CD4-positive, alpha-beta T cell treated with Interleukin-17A for 4 hours (primary cell): ENCODE data around the gene FLT4.
"Not testable (repeated sequence)": the region's sequence is repeated elsewhere in the genome, so short reads cannot be mapped to it uniquely, and the experiment has no call there.

Experiments used
- DNase-seq: peaks from one replicate; pipeline ENCODE4 v3.0.0-alpha.2; 2020; ENCODE audit warnings: mixed read lengths

FLT4 gene

DNA sequence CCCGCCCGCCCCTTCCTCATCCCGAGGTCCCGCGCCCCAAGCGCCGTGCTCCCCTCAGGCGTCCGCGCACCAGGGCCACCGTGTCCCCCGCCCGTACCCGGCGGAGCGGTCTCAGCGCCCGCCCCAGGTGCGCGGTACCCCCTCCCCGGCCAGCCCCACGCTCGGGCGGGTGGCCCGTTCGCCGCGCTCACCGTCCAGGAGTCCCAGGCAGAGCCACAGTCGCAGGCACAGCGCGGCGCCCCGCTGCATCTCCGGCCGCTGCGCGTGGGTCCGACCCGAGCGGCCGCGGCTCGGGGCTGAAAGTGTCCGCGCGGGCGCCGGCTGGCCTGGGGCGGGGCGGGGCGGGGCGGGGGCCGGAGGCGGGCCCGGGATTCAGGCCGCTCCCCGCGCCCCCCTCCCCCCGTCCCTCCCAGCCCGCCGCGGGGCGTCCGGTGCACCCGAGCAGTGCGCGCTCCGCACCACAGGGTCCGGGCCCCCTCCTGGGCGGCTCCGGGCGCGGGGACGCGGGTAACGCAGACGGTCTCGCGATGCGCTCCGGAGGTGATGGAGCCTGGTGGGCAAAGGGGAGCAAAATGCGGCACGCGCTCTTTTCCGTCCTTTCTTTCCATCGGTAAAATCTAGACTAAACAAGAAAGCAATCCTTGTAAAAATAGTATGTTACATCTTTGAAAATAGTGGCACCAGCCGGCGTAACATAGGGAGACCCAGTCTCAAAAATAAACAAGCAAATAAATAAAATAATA is at the start of gene FLT4:
FLT4 (minus strand) TSS at position 304 of the 743 bp plus-strand sequence; CDS start at position 249, 55 bp downstream.
- DNase-seq = peak; percentile 22

GRCh38 chr5:180699042-180699441 is 49.6 kb upstream of the FLT4 start:
- no peak for DNase-seq

DNA sequence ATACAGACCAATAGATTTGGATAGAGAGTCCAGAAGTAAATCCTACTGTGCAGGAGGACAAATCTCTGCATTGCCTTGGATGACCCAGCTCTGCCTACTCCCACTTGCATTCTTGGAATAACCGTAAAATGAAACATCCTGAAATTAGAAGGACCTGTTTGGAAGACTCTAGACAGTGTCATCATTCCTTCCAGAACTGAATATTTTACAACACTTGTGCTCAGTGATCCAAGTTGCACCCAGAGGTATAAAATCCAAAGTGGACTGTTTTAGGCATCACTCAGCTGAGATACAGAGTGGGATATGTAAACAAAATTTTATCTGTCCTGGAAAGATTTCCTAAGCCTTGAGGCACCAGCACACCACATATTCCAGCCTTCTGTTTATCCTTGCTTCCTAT is 46.7 kb upstream of the FLT4 start:
- DNase-seq = no peak

- DNase-seq = no peak
Observed at GRCh38 chr5:180692429-180692828, 43.0 kb upstream of the FLT4 start.

DNA sequence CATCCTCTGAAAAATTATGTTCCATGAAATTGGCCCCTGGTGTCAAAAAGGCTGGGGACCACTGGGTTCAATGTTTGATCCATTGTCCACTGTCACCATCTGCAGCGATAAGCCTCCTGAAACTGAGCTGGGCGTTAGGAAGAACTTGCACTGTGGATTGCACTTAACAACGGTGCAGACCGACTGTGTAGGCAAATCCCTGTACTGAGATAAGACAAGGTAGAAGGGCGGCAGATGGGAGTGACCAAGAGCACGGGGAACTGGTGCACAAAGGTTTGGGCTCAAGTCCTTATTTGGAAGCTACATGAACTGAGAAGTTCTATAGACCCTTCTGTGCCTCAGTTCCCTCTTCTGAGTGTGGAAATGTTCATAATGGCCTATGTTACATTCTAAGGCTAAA is 41.6 kb upstream of the FLT4 start:
- DNase-seq = no peak

DNA sequence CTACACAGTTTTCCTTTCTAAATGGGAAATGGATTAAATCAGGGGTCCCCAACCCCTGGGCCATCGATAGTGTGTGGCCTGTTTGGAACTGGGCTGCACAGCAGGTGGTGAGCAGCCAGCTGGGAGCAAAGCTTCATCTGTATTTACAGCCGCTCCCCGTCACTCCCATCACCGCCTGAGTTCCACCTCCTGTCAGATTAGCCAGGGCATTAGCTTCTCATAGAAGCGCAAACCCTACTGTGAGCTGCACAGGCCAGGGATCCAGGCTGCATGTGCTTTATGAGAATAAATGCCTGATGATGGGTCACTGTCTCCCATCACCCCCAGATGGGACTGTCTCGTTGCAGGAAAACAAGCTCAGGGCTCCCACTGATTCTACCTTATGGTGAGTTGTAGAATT is 41.2 kb upstream of the FLT4 start:
- no peak for DNase-seq

DNA sequence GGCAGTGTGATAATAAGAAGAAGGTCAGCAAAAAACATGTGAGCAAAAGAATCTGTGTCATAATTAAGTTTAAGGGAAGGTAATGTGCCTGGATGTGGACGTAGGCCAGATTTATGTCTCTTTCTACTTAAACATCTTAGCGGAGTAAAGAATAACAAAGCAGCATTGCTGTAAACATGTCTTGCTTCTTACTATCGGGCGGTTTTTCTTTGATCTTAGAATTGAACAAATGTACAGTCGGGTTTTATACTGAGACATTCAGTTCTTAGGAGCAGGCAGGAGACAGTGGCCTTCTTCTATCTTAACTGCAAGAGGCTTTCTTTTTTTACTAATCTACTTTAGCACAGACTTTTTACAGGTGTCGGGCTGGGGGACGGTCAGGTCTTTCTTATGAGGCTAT is 40.4 kb upstream of the FLT4 start:
- no peak for DNase-seq

DNA sequence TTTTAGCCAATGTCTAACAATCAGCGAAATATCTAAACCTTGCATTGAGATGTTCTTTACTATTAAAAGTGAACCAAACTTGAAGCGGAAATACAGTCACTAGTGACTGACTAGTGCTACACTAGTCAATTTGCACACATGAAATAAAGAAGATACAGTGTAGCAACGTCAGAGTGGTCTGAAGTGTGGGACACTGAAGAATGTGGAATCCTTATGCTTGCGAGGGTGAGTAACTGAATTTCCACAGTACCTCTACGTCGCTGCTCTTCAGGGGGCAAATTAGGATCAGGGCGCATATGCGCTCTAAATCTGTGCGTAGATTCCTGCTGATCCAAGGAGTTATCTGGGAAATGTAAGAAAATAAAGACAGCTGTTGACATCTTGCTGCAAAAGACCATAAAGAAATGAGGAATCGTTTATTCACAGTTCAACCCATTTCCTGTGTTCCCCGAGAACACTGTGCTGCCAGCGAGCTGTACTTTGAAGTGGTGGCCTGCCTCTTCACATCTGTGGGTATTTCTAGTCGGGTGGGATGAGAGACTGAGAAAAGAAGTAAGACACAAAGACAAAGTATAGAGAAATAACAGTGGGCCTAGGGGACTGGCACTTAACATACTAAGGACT is 39.8 kb upstream of the FLT4 start:
- DNase-seq = peak; percentile 72

DNA sequence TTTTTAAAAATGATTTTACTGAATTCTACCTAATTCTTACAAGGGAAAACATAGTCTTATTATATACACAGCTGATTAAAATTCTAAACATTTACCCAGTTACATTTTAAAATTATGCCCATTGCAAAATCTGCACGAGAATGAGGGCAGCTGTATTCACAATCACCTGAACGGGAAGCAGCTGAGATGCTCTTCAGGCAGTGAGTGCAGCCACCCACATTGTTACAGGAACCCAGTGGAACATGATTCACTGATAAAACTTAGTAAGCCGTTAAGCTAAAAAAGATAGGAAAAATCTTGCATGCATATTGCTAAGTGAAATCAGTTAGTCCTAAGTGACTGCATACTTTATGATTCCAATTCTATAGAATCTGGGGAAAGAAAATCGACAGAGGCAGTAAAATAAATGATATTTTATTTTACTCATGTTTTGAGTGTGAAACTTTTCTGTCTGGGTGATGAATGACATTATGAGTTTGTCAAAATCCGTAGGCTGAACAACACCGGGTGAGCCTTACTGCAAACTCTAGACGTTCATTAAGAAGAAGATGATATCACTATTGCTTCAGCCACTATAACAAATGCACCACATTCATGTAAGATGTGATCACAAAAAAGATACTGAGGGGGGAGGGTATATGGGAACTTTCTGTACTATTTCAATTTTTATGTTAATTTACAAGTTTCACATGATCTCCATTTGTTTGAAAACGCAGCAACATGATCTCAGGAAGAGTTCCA is 39.1 kb upstream of the FLT4 start:
- DNase-seq = peak; percentile 56

DNA sequence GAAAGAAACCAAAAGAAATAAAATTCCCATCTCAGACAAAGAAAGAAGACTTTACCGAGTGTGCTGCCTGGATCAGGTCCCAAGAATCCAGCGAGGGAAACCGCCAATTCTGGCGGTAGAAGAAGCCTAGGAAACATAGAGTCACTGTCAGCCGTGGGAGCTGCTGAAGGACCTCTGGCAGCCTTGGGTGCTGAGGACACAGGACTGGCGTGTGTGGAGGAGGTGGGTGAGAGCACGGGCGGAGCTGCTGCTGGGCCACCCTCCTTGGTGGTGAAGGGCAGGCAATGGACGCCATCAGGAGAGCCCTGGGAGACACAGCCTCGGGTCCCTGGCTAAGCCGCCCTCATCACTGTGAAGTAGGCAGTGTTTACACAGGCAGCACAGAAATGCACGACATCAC is 37.4 kb upstream of the FLT4 start:
- DNase-seq = not testable (repeated sequence)

GRCh38 chr5:180684623-180685161 is 35.3 kb upstream of the FLT4 start:
- DNase-seq = peak; percentile 64

GRCh38 chr5:180683220-180683922 is 34.0 kb upstream of the FLT4 start:
- peak; percentile 42 for DNase-seq

GRCh38 chr5:180682560-180682959 is 33.2 kb upstream of the FLT4 start:
- DNase-seq = no peak

GRCh38 chr5:180682008-180682407 is 32.6 kb upstream of the FLT4 start:
- DNase-seq = not testable (repeated sequence)

DNA sequence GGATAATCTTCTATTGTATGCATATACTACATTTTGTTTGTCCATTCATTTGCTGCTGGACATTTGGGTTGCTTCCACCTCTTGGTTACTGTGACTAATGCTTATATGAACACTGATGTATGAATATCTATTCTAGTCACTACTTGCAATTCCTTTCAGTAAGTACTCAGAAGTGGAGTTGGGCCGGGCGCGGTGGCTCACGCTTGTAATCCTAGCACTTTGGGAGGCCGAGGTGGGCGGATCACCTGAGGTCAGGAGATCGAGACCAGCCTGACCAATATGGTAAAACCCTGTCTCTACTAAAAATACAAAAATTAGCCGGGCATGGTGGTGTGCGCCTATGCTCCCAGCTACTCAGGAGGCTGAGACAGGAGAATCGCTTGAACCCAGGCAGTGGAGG is 28.9 kb upstream of the FLT4 start:
- DNase-seq = not testable (repeated sequence)

DNA sequence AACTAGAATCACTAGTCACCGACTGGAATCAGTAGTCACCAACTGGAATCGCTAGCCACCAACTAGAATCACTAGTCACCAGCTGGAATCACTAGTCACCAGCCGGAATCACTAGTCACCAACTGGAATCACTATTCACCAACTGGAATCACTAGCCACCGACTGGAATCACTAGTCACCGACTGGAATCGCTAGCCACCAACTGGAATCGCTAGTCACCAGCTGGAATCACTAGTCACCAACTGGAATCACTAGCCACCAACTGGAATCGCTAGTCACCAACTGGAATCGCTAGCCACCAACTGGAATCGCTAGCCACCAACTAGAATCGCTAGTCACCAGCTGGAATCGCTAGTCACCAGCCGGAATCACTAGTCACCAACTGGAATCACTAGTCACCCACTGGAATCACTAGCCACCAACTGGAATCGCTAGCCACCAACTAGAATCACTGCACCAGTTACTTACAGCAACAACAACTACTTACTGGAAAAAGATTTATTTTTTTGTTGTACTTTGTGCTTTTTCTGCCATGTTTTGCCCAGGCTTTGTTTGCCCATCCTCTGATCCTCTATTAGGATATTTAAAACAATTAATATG is 25.7 kb upstream of the FLT4 start:
- DNase-seq = no peak

- not testable (repeated sequence) for DNase-seq
Observed at GRCh38 chr5:180674090-180674475, 24.7 kb upstream of the FLT4 start.

DNA sequence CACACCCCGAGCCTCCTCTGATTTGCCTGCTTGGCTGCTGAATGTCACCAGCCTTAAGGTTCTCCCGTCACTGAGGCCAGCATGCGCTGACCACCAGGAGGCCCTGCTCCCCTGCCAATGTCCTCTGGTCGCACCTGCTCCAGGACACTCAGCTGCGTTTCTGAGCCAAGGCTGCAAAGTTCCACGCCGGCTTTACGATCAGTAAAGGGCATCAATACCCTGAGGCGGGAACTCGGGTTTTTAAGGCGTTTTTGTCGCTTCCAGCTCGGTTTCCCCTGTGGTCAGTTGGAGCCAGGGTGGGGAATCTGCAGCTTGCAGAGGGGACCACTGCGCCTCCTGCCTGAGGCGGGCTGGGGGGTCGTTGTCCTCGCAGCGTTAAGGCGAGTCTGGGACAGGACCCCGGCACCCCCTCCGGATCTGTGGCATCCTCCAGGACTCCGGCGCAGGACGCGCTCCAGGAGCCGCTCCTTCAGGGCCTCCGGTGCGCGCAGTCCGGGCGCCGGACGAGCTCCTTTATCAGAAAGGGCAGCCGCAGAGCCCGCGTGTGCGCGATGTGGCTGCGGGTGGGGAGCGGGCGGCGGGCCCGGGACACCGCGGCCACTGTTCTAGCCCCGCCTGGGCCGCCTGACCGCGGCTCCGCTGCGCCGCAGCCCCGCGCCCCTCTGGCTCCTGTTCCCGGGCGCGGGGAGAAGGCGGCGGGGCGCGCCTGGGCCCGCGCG is 24.1 kb upstream of the FLT4 start:
- DNase-seq = no peak

GRCh38 chr5:180671958-180672524 is 22.6 kb upstream of the FLT4 start:
- not testable (repeated sequence) for DNase-seq

DNA sequence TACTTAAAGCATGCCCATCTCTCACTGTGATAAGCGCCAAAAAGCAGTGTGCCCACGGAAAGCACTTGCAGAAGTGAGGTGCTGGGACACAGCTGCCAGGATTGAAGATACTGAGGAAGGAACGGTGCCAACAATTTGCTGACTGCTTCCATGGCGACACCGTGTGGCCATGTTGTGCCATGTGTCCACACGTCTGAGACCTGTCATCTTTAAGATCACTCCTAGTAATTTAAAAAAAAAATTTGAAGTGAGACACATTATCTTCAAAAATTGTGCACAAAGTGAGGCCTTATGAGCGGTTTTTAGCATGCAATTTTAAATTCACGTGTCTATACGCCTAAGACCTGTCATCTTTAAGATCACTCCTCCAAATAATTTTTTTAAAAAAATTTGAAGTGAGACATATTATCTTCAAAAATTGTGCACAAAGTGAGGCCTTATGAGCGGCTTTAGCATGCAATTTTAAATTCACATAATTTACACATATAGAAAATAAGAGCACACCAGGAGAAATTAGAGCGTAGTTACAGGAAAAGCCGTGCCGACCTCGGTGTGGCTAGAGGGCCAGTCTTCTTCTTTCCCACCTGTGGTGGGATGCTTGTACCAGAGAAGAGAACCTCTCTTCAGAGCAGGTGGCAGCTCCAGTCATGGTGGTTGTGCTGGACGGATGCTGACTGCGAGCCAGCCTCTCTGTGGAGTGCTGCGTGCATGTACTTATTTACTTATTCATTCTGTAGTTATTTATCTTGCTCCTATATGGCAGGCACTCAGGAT is 21.4 kb upstream of the FLT4 start:
- DNase-seq = peak; percentile 76

GRCh38 chr5:180670157-180670556 is 20.8 kb upstream of the FLT4 start:
- no peak for DNase-seq
